GM19372 (cell line): ENCODE measurements around the gene TMEM62.
"Not testable (repeated sequence)": the region's sequence is repeated elsewhere in the genome, so short reads cannot be mapped to it uniquely, and the experiment has no call there.

Experiments used
- ATAC-seq: cut with Tn5 transposase; IDR thresholded peaks from one replicate; pipeline ENCODE4 v1.9.1; 2021; ENCODE audit warnings: mild to moderate bottlenecking, low read depth, moderate library complexity; ENCODE audit not compliant: unreplicated experiment

Gene TMEM62

GRCh38 chr15:43207024-43207423 lies 73.6 kb downstream of the TMEM62 start:
- no peak for ATAC-seq

- no peak for ATAC-seq
Measured at GRCh38 chr15:43208052-43209002, 74.9 kb downstream of the TMEM62 start.

GRCh38 chr15:43209059-43209824 lies 75.9 kb downstream of the TMEM62 start:
- ATAC-seq, result no peak

- no peak for ATAC-seq
Measured at GRCh38 chr15:43210172-43210745, 76.9 kb downstream of the TMEM62 start.

- ATAC-seq, result no peak
Measured at GRCh38 chr15:43210807-43211206, 77.4 kb downstream of the TMEM62 start.

GRCh38 chr15:43211224-43211735 lies 77.9 kb downstream of the TMEM62 start:
- ATAC-seq, result no peak

GRCh38 chr15:43212299-43212698 lies 78.9 kb downstream of the TMEM62 start:
- ATAC-seq, result no peak

GRCh38 chr15:43212951-43213350 lies 79.6 kb downstream of the TMEM62 start:
- ATAC-seq, result no peak

- ATAC-seq, result no peak
Measured at GRCh38 chr15:43213466-43213865, 80.1 kb downstream of the TMEM62 start.

GRCh38 chr15:43214169-43214568 lies 80.8 kb downstream of the TMEM62 start:
- ATAC-seq, result no peak

- no peak for ATAC-seq
Measured at GRCh38 chr15:43214592-43215295, 81.4 kb downstream of the TMEM62 start.

- no peak for ATAC-seq
Measured at GRCh38 chr15:43215961-43216360, 82.6 kb downstream of the TMEM62 start.

GRCh38 chr15:43218908-43219706 lies 85.7 kb downstream of the TMEM62 start:
- ATAC-seq, result no peak

GRCh38 chr15:43219929-43220928 lies 86.8 kb downstream of the TMEM62 start:
- no peak for ATAC-seq

GRCh38 chr15:43220991-43221403 lies 87.6 kb downstream of the TMEM62 start, which contains the start of gene EPB42:
EPB42 (minus strand) TSS chr15:43221018; CDS start chr15:43220825, 193 bp downstream.
- ATAC-seq, result no peak

- ATAC-seq, result no peak
Measured at GRCh38 chr15:43221422-43221821, 88.0 kb downstream of the TMEM62 start.

GRCh38 chr15:43225201-43225949 lies 92.0 kb downstream of the TMEM62 start:
- ATAC-seq, result no peak

GRCh38 chr15:43225950-43226255 lies 92.5 kb downstream of the TMEM62 start:
- ATAC-seq, result not testable (repeated sequence)
